K562 (cell line): ENCODE data around the gene XPR1. TPM values are rescaled to one million over a fixed set of nuclear protein-coding genes. Genes with fewer than 3 reads are reported as not detected.

Experiments
- ATAC-seq: fragments of 200-7000 bp; cut with Tn5 transposase; 3 replicates; pipeline ENCODE4 v1.9.1; 2020; ENCODE audit warnings: moderate library complexity
- BruUV-seq: library from RNA; stranded (reverse); fragments of 400-500 nt; replicated peaks from 2 replicates; lab custom pipeline; 2021; lab: Mats Ljungman, UMichigan
- CTCF ChIA-PET: fragments of 300-600 bp; formaldehyde crosslinking; extraction: SDS; loops from one replicate; lab custom pipeline; 2021; ENCODE audit warnings: low intra/inter-chr PET ratio; lab: Yijun Ruan, JAX
- POLR2A ChIA-PET: fragments of 300-600, 350-650 bp; sonication (Branson Sonifier 250); formaldehyde crosslinking; extraction: SDS; loops from one replicate; lab custom pipeline; 2021; ENCODE audit warnings: antibody characterized with exemption, inconsistent platforms; lab: Yijun Ruan, JAX
- DNase-seq, 4 experiments: peaks; one replicate each; pipeline versions ENCODE4 v3.0.0 to v3.0.0-alpha.2; 2011 to 2018; ENCODE audit warnings: low spot score in 3 of 4, mixed read lengths in 3 of 4; ENCODE audit errors: extremely low read depth in 1 of 4
- FAIRE-seq: peaks from 2 replicates; lab custom pipeline; 2011; peaks lifted over from hg19 to GRCh38; lab: Jason Lieb, UNC
- H2AFZ ChIP-seq: 2 replicates; pipeline ENCODE4 v1.6.0; 2011; ENCODE audit warnings: low read depth, low read length, control low read depth, inconsistent platforms
- H3K27ac ChIP-seq: fragments of 200-600 bp; 3 replicates; pipeline ENCODE4 v1.8.0; 2011; ENCODE audit warnings: low read depth, mild to moderate bottlenecking, control low read depth, inconsistent platforms, low read length, moderate library complexity, mixed read lengths; ENCODE audit errors: extremely low read depth
- H3K27me3 ChIP-seq, 2 experiments: fragments of 300-600 bp in 1 of 2; 2 replicates in 1 of 2; 3 replicates in 1 of 2; pipeline versions ENCODE4 v1.6.0 to v1.8.0; 2011; ENCODE audit warnings: inconsistent platforms in 2 of 2, low read length in 2 of 2, mild to moderate bottlenecking in 1 of 2, mixed read lengths in 1 of 2, moderate library complexity in 1 of 2; ENCODE audit not compliant: control insufficient read depth in 2 of 2, insufficient read depth in 2 of 2
- H3K36me3 ChIP-seq: fragments of 300-600 bp; 3 replicates; pipeline ENCODE4 v1.8.0; 2011; ENCODE audit warnings: mild to moderate bottlenecking, low read length, inconsistent platforms; ENCODE audit not compliant: control insufficient read depth, insufficient read depth
- H3K4me1 ChIP-seq, 2 experiments: fragments of 200-600 bp in 1 of 2; replicated peaks in 1 of 2; 2 replicates in 1 of 2; 3 replicates in 1 of 2; pipeline versions ENCODE4 v1.5.1 to v1.8.0; 2011; ENCODE audit warnings: inconsistent platforms in 2 of 2, low read length in 2 of 2, mild to moderate bottlenecking in 1 of 2, mixed read lengths in 1 of 2, moderate library complexity in 1 of 2; ENCODE audit not compliant: control insufficient read depth in 2 of 2, insufficient read depth in 2 of 2
- H3K4me2 ChIP-seq: 2 replicates; pipeline ENCODE4 v1.6.1; 2011; ENCODE audit warnings: low read length, control low read depth, inconsistent platforms, mixed read lengths; ENCODE audit not compliant: insufficient read depth
- H3K4me3 ChIP-seq: fragments of 200-600 bp; sonication (generic), shearing (Covaris generic); 2 replicates; pipeline ENCODE4 v1.5.1; 2016; ENCODE audit warnings: control low read depth, inconsistent platforms
- H3K79me2 ChIP-seq: fragments of 200-600 bp; 3 replicates; pipeline ENCODE4 v1.8.0; 2011; ENCODE audit warnings: low read length, inconsistent platforms; ENCODE audit not compliant: control insufficient read depth, insufficient read depth
- H3K9ac ChIP-seq, 2 experiments: 2 replicates each; pipeline versions ENCODE4 v1.6.0 to v1.6.1; 2011; ENCODE audit warnings: low read depth in 2 of 2, low read length in 2 of 2, control low read depth in 1 of 2, inconsistent platforms in 1 of 2, mild to moderate bottlenecking in 1 of 2, mixed read lengths in 1 of 2; ENCODE audit not compliant: insufficient read depth in 1 of 2
- H3K9me1 ChIP-seq: one replicate; pipeline ENCODE4 v1.6.0; 2011; ENCODE audit warnings: inconsistent platforms, mild to moderate bottlenecking, low read length, moderate library complexity; ENCODE audit not compliant: control insufficient read depth, insufficient read depth
- H3K9me3 ChIP-seq: replicated peaks from 2 replicates; pipeline ENCODE4 v1.5.1; 2011; ENCODE audit warnings: low read depth, low read length, inconsistent platforms; ENCODE audit not compliant: control insufficient read depth, insufficient read depth
- H4K20me1 ChIP-seq: replicated peaks from 2 replicates; pipeline ENCODE4 v1.6.1; 2011; ENCODE audit warnings: low read length, inconsistent platforms, mixed read lengths; ENCODE audit not compliant: control insufficient read depth, insufficient read depth
- ARID1B ChIP-seq: fragments of 450-650 bp; IDR thresholded peaks from 2 replicates; pipeline ENCODE4 v1.6.1; 2016; ENCODE audit warnings: antibody characterized with exemption, mild to moderate bottlenecking, inconsistent platforms
- GABPB1 ChIP-seq: sonication (generic); formaldehyde crosslinking; IDR thresholded peaks from 2 replicates; pipeline ENCODE4 v1.8.0; 2022; ENCODE audit warnings: mild to moderate bottlenecking, missing genetic modification reagents
- MCM3 ChIP-seq: fragments of 450-650 bp; IDR thresholded peaks from 2 replicates; pipeline ENCODE4 v1.6.1; 2016
- PML ChIP-seq: IDR thresholded peaks from 2 replicates; pipeline ENCODE4 v1.6.1; 2012; ENCODE audit warnings: low read length, inconsistent platforms
- POU5F1 ChIP-seq: fragments of 150-350 bp; IDR thresholded peaks from 2 replicates; pipeline ENCODE4 v1.6.1; 2014; ENCODE audit warnings: borderline replicate concordance, low read length, low read depth, mild to moderate bottlenecking; ENCODE audit not compliant: partially characterized antibody
- SIX5 ChIP-seq, 2 experiments: IDR thresholded peaks; 2 replicates each; pipeline ENCODE4 v1.6.1; 2011; ENCODE audit warnings: low read length in 2 of 2, borderline replicate concordance in 1 of 2, low read depth in 1 of 2, mild to moderate bottlenecking in 1 of 2, moderate library complexity in 1 of 2; ENCODE audit not compliant: insufficient read depth in 1 of 2
- SMARCE1 ChIP-seq: fragments of 450-650 bp; IDR thresholded peaks from 2 replicates; pipeline ENCODE4 v1.7.1; 2016; ENCODE audit warnings: mild to moderate bottlenecking
- SREBF2 ChIP-seq: sonication (generic); formaldehyde crosslinking; IDR thresholded peaks from 2 replicates; pipeline ENCODE4 v1.4.0; 2020; ENCODE audit warnings: mild to moderate bottlenecking, missing genetic modification reagents
- TAL1 ChIP-seq: fragments of 450-650 bp; IDR thresholded peaks from 2 replicates; pipeline ENCODE4 v1.6.1; 2016; ENCODE audit warnings: mild to moderate bottlenecking
- TBL1XR1 ChIP-seq, 2 experiments: IDR thresholded peaks; 2 replicates each; pipeline ENCODE4 v1.6.1; 2012; ENCODE audit warnings: improper control_type of control experiment in 2 of 2, low read length in 2 of 2, mild to moderate bottlenecking in 1 of 2
- in situ Hi-C: fragments of 300-500 bp; cut with MboI; formaldehyde crosslinking; loops from 4 replicates; pipeline ENCODE4 v1.15.0; 2018; ENCODE audit warnings: inconsistent platforms, mixed read lengths
- intact Hi-C: fragments of 100-400 bp; cut with micrococcal nuclease; formaldehyde crosslinking; loops from 2 replicates; pipeline ENCODE4 v1.14.2; 2022
- polyA plus RNA-seq, 8 experiments: library from polyadenylated mRNA; depleted of rRNA in 4 of 8; stranded (reverse) in 5 of 8; unstranded in 3 of 8; fragments of >200 nt; fragmentation: Nextera tagmentation in 2 of 8; fragmentation: Illumina TruSeq in 1 of 8; extraction: Ambion mirVana in 2 of 8; extraction: Trizol in 1 of 8; gene quantifications; 2 replicates each; pipeline versions ENCODE4 v1.2.1 to v1.2.3, GENCODE V29; 2011 to 2014; ENCODE audit warnings: inconsistent platforms in 1 of 8, missing spikeins in 1 of 8
- total RNA-seq, 7 experiments: library from RNA; depleted of rRNA in 6 of 7; stranded (reverse); fragments of >200 nt in 6 of 7; fragmentation: Illumina TruSeq in 2 of 7; extraction: Trizol in 2 of 7; gene quantifications; 2 replicates each; pipeline versions ENCODE4 v1.2.1 to v1.2.3, GENCODE V29; 2011 to 2021; ENCODE audit warnings: low replicate concordance in 1 of 7
- TF ChIP-seq, protein P1 (sequence below): fragments of 450-650 bp; IDR thresholded peaks from 2 replicates; pipeline ENCODE4 v1.7.1; 2018; ENCODE audit warnings: mild to moderate bottlenecking, low read depth; ENCODE audit not compliant: partially characterized antibody
- TF ChIP-seq, protein P2 (sequence below), 2 experiments: fragments of 250-450 bp in 1 of 2; fragments of 450-650 bp in 1 of 2; sonication (Bioruptor Pico) in 1 of 2; IDR thresholded peaks; 2 replicates each; pipeline versions ENCODE4 v1.6.1 to v1.8.0; 2016 to 2021; ENCODE audit warnings: mild to moderate bottlenecking in 2 of 2, moderate library complexity in 2 of 2, missing compliant biosample characterization in 1 of 2, missing genetic modification characterization in 1 of 2
- TF ChIP-seq, protein P3 (sequence below): fragments of 200-800 bp; sonication (Bioruptor generic); IDR thresholded peaks from 2 replicates; pipeline ENCODE4 v1.6.1; 2017; ENCODE audit warnings: missing genetic modification characterization, missing compliant biosample characterization
- TF ChIP-seq, protein P4 (sequence below): fragments of 450-650 bp; IDR thresholded peaks from 2 replicates; pipeline ENCODE4 v1.6.1; 2016; ENCODE audit warnings: antibody characterized with exemption

The XPR1 gene
- total and polyA plus RNA-seq, 9 of the 15 experiments (the other 6 are each of a cell fraction or from before 2014, with no cell fraction given): 3.0 to 66.2 (median 38.6) TPM

GRCh38 chr1:180932378-180932777, 300.6 kb downstream of the XPR1 start (continued):
- TF ChIP-seq POU5F1 (no peak), SREBF2 (CRISPR knock-in tag) (no peak), SIX5 (IDR thresholded peaks at IDR 0.05; ENCODE audit: borderline replicate concordance in 1 of 2, insufficient read depth in 1 of 2, low read depth in 1 of 2, low read length in 2 of 2) (no peak), TAL1 (no peak), SMARCE1 (no peak)
- TF ChIP-seq, protein P1, sequence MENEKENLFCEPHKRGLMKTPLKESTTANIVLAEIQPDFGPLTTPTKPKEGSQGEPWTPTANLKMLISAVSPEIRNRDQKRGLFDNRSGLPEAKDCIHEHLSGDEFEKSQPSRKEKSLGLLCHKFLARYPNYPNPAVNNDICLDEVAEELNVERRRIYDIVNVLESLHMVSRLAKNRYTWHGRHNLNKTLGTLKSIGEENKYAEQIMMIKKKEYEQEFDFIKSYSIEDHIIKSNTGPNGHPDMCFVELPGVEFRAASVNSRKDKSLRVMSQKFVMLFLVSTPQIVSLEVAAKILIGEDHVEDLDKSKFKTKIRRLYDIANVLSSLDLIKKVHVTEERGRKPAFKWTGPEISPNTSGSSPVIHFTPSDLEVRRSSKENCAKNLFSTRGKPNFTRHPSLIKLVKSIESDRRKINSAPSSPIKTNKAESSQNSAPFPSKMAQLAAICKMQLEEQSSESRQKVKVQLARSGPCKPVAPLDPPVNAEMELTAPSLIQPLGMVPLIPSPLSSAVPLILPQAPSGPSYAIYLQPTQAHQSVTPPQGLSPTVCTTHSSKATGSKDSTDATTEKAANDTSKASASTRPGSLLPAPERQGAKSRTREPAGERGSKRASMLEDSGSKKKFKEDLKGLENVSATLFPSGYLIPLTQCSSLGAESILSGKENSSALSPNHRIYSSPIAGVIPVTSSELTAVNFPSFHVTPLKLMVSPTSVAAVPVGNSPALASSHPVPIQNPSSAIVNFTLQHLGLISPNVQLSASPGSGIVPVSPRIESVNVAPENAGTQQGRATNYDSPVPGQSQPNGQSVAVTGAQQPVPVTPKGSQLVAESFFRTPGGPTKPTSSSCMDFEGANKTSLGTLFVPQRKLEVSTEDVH: no peak

GRCh38 chr1:180933141-180933540, 301.3 kb downstream of the XPR1 start:
- H2AFZ ChIP-seq: peak overlapping the region; percentile 88
- H4K20me1 ChIP-seq: no peaks in the 10 kb centered on the region
- peaks cover 15 to 40% of the 10 kb centered on the region in 2 experiments; a peak in 4 of 5 replicates for H3K4me1 ChIP-seq
- peak overlapping the region; percentile 29; the same call in 2 of the 3 replicates for H3K27ac ChIP-seq
- DNase-seq: peak; percentile 67 to 92 (median 78)
- H3K4me3 ChIP-seq: no peak overlapping the region
- peaks cover 4% of the 10 kb centered on the region for H3K9me1 ChIP-seq
- ATAC-seq: peak; percentile 85
- peak; percentile 94 for FAIRE-seq
- POLR2A ChIA-PET: interaction anchor here (1.0 kb wide), 1 partner anchor 10 kb away, joined by 4 read pairs; no protein-coding TSS in a partner anchor
- H3K27me3 ChIP-seq: no peaks in the 10 kb centered on the region
- no TSS peak for BruUV-seq
- in situ Hi-C loops: no loop called here
- no peaks in the 10 kb centered on the region for H3K9me3 ChIP-seq
- CTCF ChIA-PET: interaction anchor here (0.6 kb wide), 1 partner anchor 249 kb away, joined by 3 read pairs; no protein-coding TSS in a partner anchor
- intact Hi-C loops: loop anchor here (5.0 kb wide), 2 partner anchors 89 to 219 kb away; partner anchors contain the start of gene STX6
- no peaks in the 10 kb centered on the region for H3K36me3 ChIP-seq
- H3K9ac ChIP-seq: peak overlapping the region; percentile 6 to 18; a peak in 2 of 4 replicates
- H3K79me2 ChIP-seq: no peaks in the 10 kb centered on the region
- H3K4me2 ChIP-seq: peak overlapping the region; percentile 59
- TF ChIP-seq SMARCE1: peak; percentile 51; the same call in 1 of the 2 replicates
- TF ChIP-seq, protein P2, sequence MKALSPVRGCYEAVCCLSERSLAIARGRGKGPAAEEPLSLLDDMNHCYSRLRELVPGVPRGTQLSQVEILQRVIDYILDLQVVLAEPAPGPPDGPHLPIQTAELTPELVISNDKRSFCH (CRISPR knock-in tag; IDR thresholded peaks at IDR 0.05): no peak
- TF ChIP-seq, protein P2 (tag; IDR thresholded peaks at IDR 0.05): peak; percentile 79; the same call in 1 of the 2 replicates
- peak; percentile 71; the same call in 1 of the 2 replicates for TF ChIP-seq PML
- TF ChIP-seq TBL1XR1 (IDR thresholded peaks at IDR 0.05; ENCODE audit: low read length in 2 of 2): peak; percentile 83 to 93
- TF ChIP-seq MCM3: no peak
- peak; percentile 96 for TF ChIP-seq ARID1B
- TF ChIP-seq GABPB1 (CRISPR knock-in tag): 0 out of 2 replicates have a peak, but pooled peaks have one; percentile 0
- TF ChIP-seq, protein P3, sequence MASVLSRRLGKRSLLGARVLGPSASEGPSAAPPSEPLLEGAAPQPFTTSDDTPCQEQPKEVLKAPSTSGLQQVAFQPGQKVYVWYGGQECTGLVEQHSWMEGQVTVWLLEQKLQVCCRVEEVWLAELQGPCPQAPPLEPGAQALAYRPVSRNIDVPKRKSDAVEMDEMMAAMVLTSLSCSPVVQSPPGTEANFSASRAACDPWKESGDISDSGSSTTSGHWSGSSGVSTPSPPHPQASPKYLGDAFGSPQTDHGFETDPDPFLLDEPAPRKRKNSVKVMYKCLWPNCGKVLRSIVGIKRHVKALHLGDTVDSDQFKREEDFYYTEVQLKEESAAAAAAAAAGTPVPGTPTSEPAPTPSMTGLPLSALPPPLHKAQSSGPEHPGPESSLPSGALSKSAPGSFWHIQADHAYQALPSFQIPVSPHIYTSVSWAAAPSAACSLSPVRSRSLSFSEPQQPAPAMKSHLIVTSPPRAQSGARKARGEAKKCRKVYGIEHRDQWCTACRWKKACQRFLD (CRISPR knock-in tag): peak; percentile 53; the same call in 1 of the 2 replicates
- TF ChIP-seq, protein P4, sequence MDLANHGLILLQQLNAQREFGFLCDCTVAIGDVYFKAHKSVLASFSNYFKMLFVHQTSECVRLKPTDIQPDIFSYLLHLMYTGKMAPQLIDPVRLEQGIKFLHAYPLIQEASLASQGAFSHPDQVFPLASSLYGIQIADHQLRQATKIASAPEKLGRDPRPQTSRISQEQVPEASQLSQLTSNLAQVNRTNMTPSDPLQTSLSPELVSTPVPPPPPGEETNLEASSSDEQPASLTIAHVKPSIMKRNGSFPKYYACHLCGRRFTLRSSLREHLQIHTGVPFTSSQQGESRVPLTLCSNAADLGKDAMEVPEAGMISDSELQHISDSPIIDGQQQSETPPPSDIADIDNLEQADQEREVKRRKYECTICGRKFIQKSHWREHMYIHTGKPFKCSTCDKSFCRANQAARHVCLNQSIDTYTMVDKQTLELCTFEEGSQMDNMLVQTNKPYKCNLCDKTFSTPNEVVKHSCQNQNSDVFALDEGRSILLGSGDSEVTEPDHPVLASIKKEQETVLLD: peak; percentile 51; the same call in 1 of the 2 replicates
